ENCODE results near the gene PCDH9. TPM values are rescaled to one million over a fixed set of nuclear protein-coding genes. Genes with fewer than 3 reads are reported as not detected.

The PCDH9 gene
- 56.1 and 132 TPM in 2 replicates for total RNA-seq

DNA sequence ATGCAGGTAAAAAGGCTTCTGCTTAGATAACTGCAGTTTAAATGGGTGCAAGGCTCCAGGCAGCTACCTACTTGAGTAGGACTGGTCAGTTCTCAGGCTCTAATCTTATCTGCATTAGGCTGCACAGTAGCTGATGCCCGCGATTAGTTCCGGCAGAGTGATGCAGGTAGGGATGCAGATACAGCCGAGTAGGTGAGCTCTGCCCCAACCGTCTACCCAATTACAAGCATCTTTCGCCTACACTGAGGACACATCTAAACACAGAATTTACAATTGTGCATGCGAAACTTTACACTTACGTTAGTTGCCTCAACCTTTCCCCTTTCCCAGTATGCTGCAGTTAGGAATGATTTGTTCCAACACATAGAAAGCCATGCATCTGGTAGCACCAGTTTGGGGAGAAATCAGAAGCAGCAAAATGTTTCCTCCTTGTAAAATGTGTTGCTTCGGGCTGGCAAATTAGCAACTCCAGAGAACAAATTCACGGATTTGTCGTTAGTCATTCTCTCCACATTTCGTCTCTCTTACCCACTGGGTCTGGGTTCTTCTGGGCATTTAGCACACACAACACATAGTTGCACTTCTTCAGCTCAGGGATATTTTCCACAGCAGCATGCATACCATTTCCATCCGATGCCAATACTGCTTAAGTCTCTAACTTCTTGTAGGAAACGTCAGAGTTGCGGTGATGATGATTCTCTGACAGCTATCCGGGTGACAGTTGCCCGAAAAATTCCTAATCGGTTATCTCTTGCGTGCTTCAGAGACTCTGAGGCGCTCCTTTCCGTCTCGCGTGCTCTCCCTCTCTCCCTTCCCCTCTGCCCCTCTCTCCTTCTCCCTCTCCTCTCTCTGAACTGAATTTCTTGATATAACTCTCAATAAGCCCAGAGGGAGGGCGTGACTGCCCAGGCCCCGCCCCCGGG, at the start of gene PCDH9:
Gene PCDH9, minus strand, starts transcription at position 856 of the 923 bp plus-strand sequence. CDS start 1,896 bp downstream, outside the sequence.

